ENCODE data around the gene VSTM2L.
"Not testable (repeated sequence)": the region's sequence is repeated elsewhere in the genome, so short reads cannot be mapped to it uniquely, and the experiment has no call there.

VSTM2L gene

DNA sequence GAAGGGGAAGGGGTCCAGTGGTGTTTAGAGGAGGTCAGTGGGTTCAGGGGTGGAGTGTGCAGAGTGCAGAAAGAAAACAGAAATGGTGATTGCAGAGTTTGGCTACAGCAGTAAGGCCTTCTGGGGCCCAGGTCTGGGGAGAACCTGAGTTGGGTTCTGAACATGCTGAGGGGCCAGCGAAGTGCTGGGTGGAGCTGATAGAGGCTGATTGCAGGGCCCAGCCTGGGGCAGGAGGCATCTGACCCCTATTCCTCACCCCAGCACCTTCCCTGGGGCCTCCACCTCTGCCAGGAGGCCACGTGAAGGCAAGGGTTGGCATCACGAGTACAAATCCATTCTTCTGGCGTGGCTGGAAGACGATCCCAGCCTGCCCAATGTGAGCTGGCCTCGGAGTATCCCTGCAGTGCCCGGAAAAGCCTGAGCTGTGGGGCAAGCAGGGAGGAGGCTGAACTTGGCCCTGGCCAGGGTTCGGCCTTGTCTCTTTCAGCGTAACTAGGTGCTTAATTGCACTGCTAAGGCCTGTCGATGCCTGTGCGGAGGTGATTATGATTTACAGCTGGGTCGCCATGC is 35.3 kb downstream of the VSTM2L start:
- no peak for DNase-seq (ENCODE audit: low spot score)

DNA sequence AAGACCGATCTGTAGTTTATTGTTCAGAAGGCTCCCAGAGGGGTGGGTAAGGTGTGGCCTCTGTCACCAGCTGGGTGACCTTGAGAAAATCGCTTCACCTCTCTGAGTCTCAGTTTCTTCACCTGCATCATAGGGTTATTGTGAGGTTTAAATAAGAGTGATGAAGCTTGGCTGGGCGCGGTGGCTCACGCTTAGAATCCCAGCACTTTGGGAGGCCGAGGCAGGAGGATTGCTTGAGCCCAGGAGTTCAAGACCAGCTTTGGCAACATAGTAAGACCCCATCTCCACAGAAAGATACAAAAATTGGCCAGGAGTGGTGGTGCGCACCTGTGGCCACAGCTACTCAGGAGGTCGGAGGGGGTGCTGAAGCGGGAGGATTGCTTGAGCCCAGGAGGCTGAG is 36.0 kb downstream of the VSTM2L start:
- DNase-seq (ENCODE audit: low spot score) = no peak

GRCh38 chr20:37939701-37940560 is 37.0 kb downstream of the VSTM2L start:
- DNase-seq (ENCODE audit: low spot score) = no peak

GRCh38 chr20:37940858-37941257 is 37.9 kb downstream of the VSTM2L start:
- no peak for DNase-seq (ENCODE audit: low spot score)

DNA sequence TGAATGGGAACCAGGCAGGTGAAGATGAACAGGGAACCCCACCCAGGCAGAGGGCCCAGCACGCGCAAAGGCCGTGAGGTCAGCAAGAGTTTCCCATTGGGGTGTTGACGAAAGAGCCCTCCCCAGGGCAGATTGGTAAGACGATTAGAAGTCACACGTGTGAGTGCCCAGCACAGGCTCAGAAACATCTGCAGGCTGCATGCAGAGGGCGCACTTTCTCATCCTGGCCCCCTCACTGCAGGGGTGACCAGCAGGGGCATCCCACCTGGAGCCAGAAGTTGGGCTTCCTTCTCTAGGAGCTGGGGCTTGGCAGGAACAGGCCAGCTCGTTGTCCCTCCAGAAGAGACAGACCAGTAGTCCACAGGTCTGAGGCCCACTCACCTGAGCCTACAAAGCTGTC is 38.4 kb downstream of the VSTM2L start:
- no peak for DNase-seq (ENCODE audit: low spot score)

GRCh38 chr20:37941992-37942391 is 39.1 kb downstream of the VSTM2L start:
- no peak for DNase-seq (ENCODE audit: low spot score)

DNA sequence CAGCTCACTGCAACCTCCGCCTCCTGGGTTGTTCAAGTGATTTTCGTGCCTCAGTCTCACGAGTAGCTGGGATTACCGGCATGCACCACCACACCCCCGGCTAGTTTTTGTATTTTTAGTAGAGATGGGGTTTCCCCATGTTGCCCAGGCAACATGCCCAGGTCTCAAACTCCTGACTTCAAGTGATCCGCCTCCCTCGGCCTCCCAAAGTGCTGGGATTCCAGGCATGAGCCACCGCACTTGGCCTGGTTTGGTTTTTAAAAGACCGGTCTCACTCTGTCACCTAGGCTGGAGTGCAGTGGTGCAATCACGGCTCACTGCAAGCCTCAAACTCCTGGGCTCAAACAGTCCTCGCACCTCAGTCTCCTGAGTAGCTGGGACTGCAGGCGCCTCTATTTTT is 40.1 kb downstream of the VSTM2L start:
- DNase-seq (ENCODE audit: low spot score) = no peak

GRCh38 chr20:37943501-37944455 is 40.9 kb downstream of the VSTM2L start:
- no peak for DNase-seq (ENCODE audit: low spot score)

GRCh38 chr20:37944456-37944981 is 41.6 kb downstream of the VSTM2L start:
- no peak for DNase-seq (ENCODE audit: low spot score)

- no peak for DNase-seq (ENCODE audit: low spot score)
Measured at GRCh38 chr20:37945091-37945547, 42.2 kb downstream of the VSTM2L start.

- no peak for DNase-seq (ENCODE audit: low spot score)
Measured at GRCh38 chr20:37946946-37947345, 44.0 kb downstream of the VSTM2L start.

- DNase-seq (ENCODE audit: low spot score) = no peak
Measured at GRCh38 chr20:37947943-37948342, 45.0 kb downstream of the VSTM2L start.

DNA sequence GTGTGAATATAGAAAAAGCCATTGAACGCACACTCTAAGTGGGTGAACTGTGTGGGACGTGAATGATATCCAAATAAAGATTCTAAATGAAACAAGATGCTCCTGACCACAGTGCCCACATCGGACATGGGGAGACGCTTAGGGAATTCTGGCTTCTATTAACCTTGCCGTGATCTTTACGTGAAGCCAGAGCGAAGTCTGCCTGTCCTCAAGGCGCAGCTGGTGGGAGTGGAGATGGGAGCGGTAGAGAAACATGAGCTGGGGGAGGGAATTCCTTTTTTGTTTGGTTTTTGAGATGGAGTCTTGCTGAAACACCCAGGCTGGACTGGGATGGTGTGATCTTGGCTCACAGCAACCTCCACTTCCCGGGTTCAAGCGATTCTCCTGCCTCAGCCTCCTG is 46.0 kb downstream of the VSTM2L start:
- DNase-seq (ENCODE audit: low spot score) = no peak

DNA sequence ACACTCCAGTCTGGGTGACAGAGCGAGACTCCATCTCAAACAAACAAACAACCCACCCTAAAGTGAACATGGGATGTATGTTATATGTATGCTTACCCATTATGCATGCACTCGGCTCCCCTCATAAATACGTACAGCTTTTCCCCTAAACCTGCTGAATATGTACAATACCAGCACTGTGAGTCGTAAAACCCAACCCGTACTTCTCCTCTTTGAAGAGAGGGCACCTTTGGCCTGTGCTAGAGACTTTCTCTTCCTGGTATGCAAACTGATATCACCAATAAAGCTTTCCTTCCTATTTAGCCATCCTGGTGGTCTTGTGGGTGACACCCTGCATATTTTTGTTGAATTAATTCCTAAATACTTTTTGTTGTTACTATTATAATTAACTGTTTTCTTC is 51.3 kb downstream of the VSTM2L start:
- DNase-seq (ENCODE audit: low spot score) = no peak

DNA sequence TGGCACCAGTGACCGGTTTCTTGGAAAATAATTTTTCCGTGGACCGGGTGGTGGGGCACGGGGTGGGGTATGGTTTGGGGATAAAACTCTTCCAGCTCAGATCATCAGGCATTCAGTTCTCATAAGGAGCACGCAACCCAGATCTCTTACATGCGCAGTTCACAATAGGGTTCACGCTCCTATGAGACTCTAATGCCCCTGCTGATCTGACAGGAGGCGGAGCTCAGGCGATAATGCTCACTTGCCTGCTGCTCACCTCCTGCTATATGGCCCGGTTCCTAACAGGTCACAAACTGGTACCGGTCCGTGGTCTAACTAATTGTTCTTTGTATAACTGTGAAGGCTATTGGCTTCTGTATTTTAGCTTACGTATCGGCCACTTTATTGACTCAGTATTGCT is 51.7 kb downstream of the VSTM2L start:
- DNase-seq (ENCODE audit: low spot score) = no peak

GRCh38 chr20:37955511-37955910 is 52.6 kb downstream of the VSTM2L start:
- no peak for DNase-seq (ENCODE audit: low spot score)

- DNase-seq (ENCODE audit: low spot score) = no peak
Measured at GRCh38 chr20:37956107-37956585, 53.2 kb downstream of the VSTM2L start.

GRCh38 chr20:37958856-37959520 is 56.1 kb downstream of the VSTM2L start:
- DNase-seq (ENCODE audit: low spot score) = no peak

GRCh38 chr20:37961066-37961465 is 58.1 kb downstream of the VSTM2L start:
- DNase-seq (ENCODE audit: low spot score) = no peak

DNA sequence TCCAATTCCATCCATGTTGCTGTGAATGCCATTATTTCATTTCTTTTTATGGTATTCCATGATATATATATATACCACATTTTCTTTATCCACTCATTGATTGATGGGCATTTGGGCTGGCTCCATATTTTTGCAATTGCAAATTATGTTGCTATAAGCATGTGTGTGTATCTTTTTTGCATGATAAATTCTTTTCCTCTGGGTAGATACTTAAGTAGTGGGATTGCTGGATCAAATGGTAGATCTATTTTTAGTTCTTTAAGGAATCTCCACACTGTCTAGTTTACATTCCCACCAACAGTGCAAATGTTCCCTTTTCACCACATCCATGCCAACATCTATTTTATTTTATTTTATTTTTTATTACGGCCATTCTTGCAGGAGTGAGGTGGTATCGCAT is 60.6 kb downstream of the VSTM2L start:
- DNase-seq (ENCODE audit: low spot score) = not testable (repeated sequence)

GRCh38 chr20:37968841-37969401 is 66.0 kb downstream of the VSTM2L start:
- no peak for DNase-seq (ENCODE audit: low spot score)

Data from SW480 (cell line).